WI38 (cell line): ENCODE measurements around the gene APOC3.

Source experiments
- H3K4me3 ChIP-seq: 2 replicates; pipeline ENCODE4 v1.5.1; 2011; ENCODE audit warnings: low read depth, mild to moderate bottlenecking, control low read depth, low read length
- TF ChIP-seq, protein P1 (sequence below): IDR thresholded peaks from 2 replicates; pipeline ENCODE4 v1.5.1; 2012; ENCODE audit warnings: low read depth, mild to moderate bottlenecking, control low read depth, low read length

APOC3 gene

DNA sequence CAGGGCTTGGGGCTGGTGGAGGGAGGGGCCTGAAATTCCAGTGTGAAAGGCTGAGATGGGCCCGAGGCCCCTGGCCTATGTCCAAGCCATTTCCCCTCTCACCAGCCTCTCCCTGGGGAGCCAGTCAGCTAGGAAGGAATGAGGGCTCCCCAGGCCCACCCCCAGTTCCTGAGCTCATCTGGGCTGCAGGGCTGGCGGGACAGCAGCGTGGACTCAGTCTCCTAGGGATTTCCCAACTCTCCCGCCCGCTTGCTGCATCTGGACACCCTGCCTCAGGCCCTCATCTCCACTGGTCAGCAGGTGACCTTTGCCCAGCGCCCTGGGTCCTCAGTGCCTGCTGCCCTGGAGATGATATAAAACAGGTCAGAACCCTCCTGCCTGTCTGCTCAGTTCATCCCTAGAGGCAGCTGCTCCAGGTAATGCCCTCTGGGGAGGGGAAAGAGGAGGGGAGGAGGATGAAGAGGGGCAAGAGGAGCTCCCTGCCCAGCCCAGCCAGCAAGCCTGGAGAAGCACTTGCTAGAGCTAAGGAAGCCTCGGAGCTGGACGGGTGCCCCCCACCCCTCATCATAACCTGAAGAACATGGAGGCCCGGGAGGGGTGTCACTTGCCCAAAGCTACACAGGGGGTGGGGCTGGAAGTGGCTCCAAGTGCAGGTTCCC lies at the start of gene APOC3:
Gene APOC3, plus strand, starts transcription at position 383 of the 659 bp plus-strand sequence. CDS start 676 bp downstream, outside the sequence.
- H3K4me3 ChIP-seq: no peak within 1 kb of the TSS
- TF ChIP-seq, protein P1, sequence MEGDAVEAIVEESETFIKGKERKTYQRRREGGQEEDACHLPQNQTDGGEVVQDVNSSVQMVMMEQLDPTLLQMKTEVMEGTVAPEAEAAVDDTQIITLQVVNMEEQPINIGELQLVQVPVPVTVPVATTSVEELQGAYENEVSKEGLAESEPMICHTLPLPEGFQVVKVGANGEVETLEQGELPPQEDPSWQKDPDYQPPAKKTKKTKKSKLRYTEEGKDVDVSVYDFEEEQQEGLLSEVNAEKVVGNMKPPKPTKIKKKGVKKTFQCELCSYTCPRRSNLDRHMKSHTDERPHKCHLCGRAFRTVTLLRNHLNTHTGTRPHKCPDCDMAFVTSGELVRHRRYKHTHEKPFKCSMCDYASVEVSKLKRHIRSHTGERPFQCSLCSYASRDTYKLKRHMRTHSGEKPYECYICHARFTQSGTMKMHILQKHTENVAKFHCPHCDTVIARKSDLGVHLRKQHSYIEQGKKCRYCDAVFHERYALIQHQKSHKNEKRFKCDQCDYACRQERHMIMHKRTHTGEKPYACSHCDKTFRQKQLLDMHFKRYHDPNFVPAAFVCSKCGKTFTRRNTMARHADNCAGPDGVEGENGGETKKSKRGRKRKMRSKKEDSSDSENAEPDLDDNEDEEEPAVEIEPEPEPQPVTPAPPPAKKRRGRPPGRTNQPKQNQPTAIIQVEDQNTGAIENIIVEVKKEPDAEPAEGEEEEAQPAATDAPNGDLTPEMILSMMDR: no peak

DNA sequence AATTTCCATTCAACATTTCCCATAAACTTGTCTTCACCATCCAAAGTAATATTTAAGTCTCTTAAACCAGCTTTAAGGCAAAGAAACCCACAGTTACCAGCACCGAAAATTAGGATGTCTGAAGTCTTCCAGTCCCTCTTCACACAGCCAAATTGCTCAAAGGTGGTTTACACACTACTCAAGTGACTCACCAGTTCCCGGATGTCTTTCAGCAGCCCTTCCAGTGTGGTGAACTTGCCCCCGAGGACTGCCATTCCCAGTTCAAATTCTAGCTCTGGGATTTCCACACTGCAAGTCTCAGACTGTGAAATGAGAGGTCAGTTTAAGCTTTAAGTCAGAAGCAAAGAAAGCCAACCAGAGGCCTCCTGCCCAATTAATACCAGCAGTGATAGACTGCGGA lies 47.0 kb upstream of the APOC3 start:
- TF ChIP-seq, protein P1: no peak
- H3K4me3 ChIP-seq: no peak overlapping the region

DNA sequence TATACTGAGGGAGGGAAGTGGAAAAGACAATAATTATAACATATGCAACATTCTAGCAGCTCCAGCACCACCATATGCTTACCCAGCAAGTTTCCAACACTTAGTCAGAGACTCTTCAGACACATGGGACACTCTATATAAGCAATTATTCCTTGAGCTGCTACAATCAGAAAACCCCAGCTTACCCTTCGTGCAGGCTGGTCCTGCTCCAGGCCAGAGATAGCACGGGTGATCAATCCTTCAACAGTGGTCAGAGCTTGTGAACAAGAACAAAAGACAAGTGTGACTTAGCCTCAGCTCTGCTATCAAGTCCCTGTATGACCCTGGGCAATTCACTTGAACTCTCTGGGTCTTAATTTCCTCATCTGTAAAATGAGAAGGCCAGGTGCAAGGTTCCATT lies 43.4 kb upstream of the APOC3 start:
- TF ChIP-seq, protein P1: no peak
- no peak overlapping the region for H3K4me3 ChIP-seq

DNA sequence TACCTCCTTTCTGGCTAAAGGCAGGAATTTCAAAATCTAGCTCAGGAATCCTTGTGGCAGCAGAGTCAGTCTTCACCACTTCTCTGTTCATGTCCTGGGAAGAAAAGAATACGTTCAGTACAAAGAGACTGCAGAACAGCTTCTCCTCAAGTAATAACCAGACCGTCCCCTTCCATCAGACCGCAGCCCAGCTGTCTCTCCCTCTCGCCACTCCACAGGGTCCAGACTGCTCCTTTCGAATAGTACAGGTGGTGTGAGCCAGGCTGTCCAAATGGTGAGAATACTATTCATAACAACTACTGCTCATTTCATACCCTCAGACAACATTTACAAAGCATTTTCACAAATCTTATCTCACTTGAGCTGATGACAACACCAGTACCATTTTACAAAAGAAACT lies 42.7 kb upstream of the APOC3 start:
- TF ChIP-seq, protein P1: no peak
- H3K4me3 ChIP-seq: peak overlapping the region; percentile 90

DNA sequence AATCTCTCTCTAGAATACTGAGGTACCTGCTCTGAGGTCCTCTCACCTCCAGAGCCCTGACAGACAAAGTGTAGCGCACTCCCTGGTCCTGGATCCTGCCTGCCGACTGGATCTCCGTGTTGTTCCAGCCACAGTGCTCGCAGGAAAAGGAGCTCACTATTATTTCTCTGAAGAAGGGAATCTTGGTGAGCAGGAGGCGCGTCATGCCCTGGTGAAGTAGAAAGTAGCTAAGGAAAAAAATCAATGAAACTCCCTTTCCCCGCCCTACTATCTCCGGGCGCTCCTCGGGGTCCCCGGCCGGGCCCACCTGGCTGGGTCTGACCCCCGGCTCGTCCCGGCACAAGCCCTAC lies 42.3 kb upstream of the APOC3 start:
- TF ChIP-seq, protein P1: no peak

DNA sequence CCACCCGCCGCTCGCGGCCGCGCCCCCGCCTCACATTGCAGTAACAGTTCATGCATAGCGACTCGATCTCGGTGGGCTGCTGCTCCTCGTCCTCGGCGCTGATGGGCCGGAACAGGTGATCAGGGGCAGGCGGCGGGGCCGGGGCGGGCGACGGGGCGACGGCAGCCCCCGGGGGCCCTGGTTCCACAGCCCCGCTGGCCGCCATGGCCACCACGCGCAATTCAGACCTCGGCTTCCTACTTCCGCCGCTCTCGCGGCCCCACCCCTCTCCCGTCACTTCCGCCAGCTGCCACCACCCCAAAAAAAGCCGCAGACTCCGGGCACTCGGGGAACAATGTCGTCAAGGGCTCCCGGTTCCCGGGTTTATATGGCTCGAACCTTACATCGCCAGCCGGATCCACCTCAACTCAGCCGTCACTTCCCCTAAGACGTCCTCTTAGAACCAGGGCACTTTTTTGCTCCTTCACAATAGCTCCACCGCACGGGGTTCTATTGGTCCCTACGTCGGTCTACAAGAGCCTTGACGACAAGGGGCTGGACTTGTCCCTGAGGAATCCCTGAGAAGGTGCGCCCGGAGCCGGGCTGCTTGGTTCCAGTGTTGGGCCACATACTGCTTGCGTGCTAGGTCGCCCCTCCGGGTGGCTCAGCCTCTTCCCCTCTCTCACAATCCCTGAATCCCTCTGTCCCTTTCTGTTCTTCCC lies 41.8 kb upstream of the APOC3 start, which contains the start of gene ZPR1:
Gene ZPR1, minus strand, starts transcription at position 238 of the 701 bp plus-strand sequence. Its CDS starts 33 bp downstream, at position 205.
- TF ChIP-seq, protein P1: no peak
- H3K4me3 ChIP-seq: peak within 1 kb of the TSS; percentile 90

More for the DNA sequence above, 42.3 kb upstream of the APOC3 start:
- peak overlapping the region; percentile 90 for H3K4me3 ChIP-seq

DNA sequence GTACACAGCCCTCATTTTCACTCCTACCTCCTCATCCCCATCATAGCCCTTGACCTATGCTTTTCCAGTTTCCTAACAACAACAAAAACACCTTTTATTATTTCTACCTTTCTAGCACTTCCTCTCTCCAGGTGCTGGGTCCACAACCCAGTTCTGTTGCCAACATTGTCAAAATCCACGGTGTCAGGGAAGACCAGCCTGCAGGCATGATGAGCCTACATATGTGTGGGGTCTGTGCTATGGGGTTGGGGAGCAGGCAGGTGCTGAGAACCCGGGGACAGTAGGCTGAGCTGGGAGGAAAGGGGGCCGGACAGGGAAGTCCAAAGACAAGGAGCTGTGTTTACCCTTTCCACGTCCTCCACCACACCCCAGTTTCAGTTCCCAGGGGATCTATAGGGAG lies 41.2 kb upstream of the APOC3 start:
- H3K4me3 ChIP-seq: peak overlapping the region; percentile 90
- TF ChIP-seq, protein P1: no peak
